Activated T-helper 17 cell treated with anti-CD3 and anti-CD28 coated beads, Interleukin-2, amount 50 U/mL, for 72 hours (primary cell): ENCODE results near the gene BAIAP3. TPM values are rescaled to one million over a fixed set of nuclear protein-coding genes. Genes with fewer than 3 reads are reported as not detected.

Experiments used
- ATAC-seq: fragments of 150-1000 bp; cut with Tn5 transposase; replicated peaks from 2 replicates; pipeline ENCODE4 v1.10.0; 2021; ENCODE audit warnings: mild to moderate bottlenecking, moderate library complexity
- H3K27ac Mint-ChIP-seq: one replicate; pipeline ENCODE4 v1.8.0; 2022; ENCODE audit warnings: mixed read lengths
- H3K27me3 Mint-ChIP-seq: one replicate; pipeline ENCODE4 v1.8.0; 2022; ENCODE audit warnings: mixed read lengths
- H3K36me3 Mint-ChIP-seq: one replicate; pipeline ENCODE4 v1.8.0; 2022; ENCODE audit warnings: low read depth, mild to moderate bottlenecking, mixed read lengths
- H3K4me1 Mint-ChIP-seq: one replicate; pipeline ENCODE4 v1.8.0; 2022; ENCODE audit warnings: mixed read lengths
- H3K4me3 Mint-ChIP-seq: one replicate; pipeline ENCODE4 v1.8.0; 2022; ENCODE audit warnings: mild to moderate bottlenecking, mixed read lengths
- H3K9me3 Mint-ChIP-seq: one replicate; pipeline ENCODE4 v1.8.0; 2022; ENCODE audit warnings: mixed read lengths
- total RNA-seq, 2 donors: library from RNA; stranded (reverse); gene quantifications; one replicate each; pipeline ENCODE4 v1.2.3, GENCODE V29; 2022

BAIAP3 gene
- total RNA-seq, 2 donors from 2014 or later: 0.71 to 2.2 TPM

DNA sequence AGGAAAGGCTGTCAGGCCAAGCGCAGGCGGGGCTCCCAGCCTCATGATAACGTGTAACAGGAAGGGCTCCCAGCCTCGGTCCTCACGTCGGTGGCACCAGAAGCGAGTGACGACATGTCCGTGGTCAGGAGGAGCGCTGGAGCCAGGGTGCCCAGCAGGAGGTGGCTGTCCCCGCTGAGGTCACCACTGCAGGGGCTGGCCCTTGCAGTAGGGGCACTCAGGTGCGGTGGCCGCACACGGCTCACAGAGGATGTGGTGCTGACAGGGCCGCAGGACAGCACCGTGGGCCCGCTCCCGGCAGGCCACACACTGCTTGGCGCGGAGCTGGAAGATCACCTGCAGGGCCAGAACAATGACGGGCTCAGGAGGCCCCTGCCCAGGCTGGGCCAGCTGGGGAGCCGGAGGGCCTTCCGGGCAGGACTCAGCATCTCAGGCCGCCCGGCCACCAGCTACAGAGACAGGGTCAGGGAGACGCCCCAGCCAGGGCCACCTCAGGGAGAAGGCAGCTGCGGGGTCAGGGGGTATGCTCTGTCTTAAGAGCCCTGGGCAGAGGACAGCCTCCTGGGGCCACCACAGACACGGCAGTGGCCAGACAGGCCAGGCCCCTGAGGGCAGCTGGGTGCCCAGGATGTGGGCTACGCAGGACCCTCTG, 32.7 kb downstream of the BAIAP3 start:
- H3K36me3 Mint-ChIP-seq: peaks cover 61% of the 10 kb centered on the region
- ATAC-seq: no peak
- H3K9me3 Mint-ChIP-seq: no peaks in the 10 kb centered on the region
- no peak overlapping the region for H3K4me3 Mint-ChIP-seq
- no peaks in the 10 kb centered on the region for H3K27me3 Mint-ChIP-seq
- H3K27ac Mint-ChIP-seq: peak overlapping the region; percentile 65
- H3K4me1 Mint-ChIP-seq: no peaks in the 10 kb centered on the region

DNA sequence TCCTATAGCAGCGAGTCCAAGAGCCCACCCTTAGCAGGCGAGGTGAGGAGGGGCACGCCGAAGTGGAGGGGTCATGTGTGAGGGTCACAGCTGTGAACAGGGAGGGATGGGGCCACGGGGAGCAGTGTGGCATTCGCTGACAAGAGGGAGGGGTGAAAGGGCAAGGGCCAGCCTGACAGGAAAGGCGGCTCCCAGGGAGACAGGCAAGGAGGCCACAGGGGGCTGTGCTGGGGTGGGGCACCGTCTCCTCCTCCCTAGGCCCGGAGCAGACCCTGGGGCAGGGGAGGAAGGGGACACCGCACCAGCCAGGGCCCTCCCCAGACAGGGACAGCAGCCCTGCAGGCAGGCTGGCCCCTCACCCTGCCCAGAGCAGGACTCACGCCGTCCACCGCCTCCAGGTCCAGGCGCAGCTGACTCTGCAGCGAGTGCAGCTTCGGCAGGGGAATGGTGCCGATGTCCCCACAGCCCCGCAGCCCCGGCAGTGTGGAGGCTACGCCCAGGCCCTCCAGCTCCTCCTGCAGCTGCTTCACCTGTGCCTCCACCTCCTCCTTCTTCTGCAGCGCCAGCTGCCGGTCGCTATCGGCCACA, 33.4 kb downstream of the BAIAP3 start:
- no peaks in the 10 kb centered on the region for H3K9me3 Mint-ChIP-seq
- H3K4me1 Mint-ChIP-seq: no peaks in the 10 kb centered on the region
- peaks cover 67% of the 10 kb centered on the region for H3K36me3 Mint-ChIP-seq
- no peak for ATAC-seq
- H3K4me3 Mint-ChIP-seq: no peak overlapping the region
- no peaks in the 10 kb centered on the region for H3K27me3 Mint-ChIP-seq
- no peak overlapping the region for H3K27ac Mint-ChIP-seq

DNA sequence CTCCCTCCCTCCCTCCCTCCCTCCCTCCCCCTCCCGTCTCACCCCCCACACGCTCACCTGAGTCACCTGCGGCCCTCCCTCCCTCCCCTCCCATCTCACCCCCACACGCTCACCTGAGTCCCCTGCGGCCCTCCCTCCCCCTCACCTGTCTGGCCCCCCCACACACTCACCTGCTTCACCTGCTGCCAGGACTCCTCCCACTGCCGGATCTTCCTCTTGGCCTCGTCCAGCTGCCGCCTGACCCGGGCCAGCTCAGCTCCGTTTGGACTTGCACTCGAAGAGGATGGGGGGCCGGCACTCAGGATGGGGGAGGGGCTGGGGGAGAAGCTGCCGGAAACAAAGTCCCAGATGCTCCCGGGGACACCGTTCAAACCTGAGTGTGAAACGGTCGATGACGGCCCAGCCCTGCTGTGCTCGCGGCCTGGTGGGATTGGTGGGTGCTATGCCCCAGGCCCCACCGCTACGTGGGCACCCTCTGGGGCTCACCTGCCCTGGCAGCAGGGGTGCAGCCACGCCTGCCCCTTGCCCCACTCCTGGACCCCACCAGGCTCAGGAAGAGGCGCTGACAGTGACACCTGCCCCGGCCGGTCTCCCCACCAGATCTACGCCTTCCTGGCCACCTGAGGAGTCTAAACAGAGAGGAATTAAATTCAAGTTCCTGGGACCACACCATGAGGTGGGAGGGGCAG, 34.2 kb downstream of the BAIAP3 start:
- H3K4me1 Mint-ChIP-seq: no peaks in the 10 kb centered on the region
- H3K4me3 Mint-ChIP-seq: no peak overlapping the region
- H3K27ac Mint-ChIP-seq: no peak overlapping the region
- ATAC-seq: no peak
- H3K27me3 Mint-ChIP-seq: no peaks in the 10 kb centered on the region
- H3K9me3 Mint-ChIP-seq: no peaks in the 10 kb centered on the region
- peaks cover 67% of the 10 kb centered on the region for H3K36me3 Mint-ChIP-seq

DNA sequence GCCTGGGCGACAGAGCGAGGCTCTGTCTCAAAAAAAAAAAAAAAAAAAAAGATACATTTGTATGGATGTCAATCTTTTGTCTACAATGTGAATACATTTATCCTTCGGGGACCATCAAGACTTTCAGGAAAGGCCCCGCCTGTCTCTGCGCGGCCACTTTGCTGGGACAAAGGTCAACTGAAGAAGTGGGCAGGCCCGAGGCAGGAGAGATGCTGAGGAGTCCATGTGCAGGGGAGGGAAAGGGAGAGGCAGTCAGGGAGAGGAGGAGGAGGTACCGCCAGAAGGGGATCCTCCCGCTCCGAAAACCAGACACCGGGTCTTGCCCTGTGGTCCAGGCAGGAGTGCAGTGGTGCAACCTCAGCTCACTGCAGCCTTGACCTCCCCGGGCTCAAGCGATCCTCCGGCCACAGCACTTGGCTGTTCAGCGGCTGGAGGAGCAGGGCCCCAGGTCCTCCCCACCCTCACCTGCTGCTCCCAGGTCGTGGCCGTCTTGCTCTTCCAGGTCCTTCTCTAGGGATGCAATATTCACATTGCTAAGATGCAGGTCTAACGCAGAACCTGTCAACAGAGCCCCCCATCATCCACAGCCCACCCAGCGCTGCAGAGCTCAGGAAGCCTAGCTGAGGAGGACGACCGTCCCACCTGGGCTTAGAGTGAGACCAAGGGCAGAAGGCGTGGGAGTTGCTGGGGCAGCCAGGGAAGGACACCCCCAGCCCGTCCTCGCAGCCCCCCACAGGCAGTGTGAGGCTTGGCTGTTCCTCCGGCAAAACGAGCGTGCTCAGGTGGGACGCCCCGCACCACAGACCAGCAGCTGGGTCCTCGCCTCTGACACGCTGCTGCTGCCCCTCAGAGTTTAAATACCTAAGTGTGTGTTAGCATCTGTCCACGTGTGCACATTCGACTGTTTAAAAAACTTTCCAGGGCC, 37.9 kb downstream of the BAIAP3 start:
- ATAC-seq: no peak
- no peaks in the 10 kb centered on the region for H3K4me1 Mint-ChIP-seq
- H3K4me3 Mint-ChIP-seq: no peak overlapping the region
- H3K27ac Mint-ChIP-seq: no peak overlapping the region
- no peaks in the 10 kb centered on the region for H3K27me3 Mint-ChIP-seq
- H3K9me3 Mint-ChIP-seq: no peaks in the 10 kb centered on the region
- H3K36me3 Mint-ChIP-seq: peaks cover 30% of the 10 kb centered on the region

DNA sequence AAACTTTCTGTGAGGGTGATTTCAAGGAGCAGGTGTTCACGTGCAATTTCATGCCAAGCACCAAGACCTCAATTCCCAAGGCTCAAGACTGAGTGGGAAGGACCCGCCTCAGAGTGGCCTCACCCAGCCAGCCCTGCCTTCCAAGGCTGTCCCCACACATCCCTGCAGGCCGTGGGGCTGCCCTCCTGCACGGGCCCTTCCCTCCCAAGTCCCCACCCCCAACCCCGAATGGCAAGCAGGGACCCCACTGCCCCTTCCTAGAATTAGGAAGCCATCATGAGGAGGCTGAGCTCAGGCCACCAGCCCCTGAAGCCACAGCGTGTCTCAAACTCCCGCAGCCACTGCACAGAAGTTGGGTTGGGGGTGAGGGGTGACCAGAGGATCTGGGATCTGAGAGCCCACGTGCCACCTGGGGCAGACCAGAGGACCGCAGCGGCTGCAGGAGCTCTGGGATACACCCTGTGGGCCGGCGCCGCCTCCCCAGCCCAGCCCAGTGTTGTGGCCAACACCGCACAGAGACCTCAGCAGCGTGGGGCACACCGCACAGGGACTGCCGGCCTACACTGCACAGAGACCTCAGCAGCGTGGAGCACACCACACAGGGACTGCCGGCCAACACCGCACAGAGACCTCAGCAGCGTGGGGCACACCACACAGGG, 39.0 kb downstream of the BAIAP3 start:
- Mint-ChIP-seq H3K9me3 (no peaks in the 10 kb centered on the region), H3K4me1 (no peaks in the 10 kb centered on the region), H3K27ac (no peak overlapping the region), H3K27me3 (no peaks in the 10 kb centered on the region), H3K4me3 (no peak overlapping the region), H3K36me3 (peaks cover 30% of the 10 kb centered on the region)
- ATAC-seq: no peak

DNA sequence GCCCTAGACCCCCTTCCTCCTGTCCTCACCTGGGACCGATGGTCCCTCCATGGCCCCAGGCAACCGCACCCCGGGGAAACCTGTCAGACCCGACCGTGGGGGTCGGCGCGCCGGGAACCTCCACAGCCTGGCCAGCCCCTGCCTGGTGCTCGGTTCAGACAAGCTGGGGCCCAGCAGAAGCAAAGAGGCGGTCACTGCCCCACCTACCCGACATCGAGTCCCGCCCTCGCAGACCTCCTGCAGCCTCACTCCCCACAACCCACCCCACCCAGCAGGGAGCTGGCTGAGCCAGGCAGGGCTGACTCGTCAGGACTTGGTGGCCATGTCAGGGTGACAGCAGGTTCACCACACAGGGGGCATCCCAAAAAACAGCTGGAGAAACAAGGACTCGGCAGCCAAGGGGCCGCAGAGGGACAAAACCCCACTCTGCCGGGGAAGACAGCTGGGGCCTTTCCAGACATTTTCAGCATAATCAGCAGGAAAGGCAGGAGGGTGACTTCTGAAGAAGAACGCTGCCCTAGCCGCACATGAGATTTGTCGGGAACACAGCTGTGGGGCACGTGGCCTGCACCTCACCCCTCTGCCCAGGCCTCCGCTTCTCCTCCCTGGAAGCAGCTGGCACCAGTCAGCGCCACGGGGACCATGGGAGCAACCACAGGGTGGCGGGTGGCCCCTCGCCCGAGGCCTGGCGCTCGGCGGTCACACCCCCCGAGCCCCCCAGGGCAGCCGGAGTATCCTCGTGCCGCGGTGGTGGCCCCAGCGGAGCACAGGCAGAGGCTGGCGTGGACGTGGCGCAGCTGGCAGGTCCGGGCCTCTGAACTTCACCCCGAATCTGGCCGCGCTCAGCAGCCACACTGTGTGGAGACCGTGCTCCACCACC, 41.2 kb downstream of the BAIAP3 start:
- Mint-ChIP-seq H3K4me3 (no peak overlapping the region), H3K27me3 (no peaks in the 10 kb centered on the region), H3K36me3 (peaks cover 38% of the 10 kb centered on the region), H3K9me3 (no peaks in the 10 kb centered on the region), H3K27ac (no peak overlapping the region), H3K4me1 (peaks cover 12% of the 10 kb centered on the region)
- ATAC-seq: no peak

DNA sequence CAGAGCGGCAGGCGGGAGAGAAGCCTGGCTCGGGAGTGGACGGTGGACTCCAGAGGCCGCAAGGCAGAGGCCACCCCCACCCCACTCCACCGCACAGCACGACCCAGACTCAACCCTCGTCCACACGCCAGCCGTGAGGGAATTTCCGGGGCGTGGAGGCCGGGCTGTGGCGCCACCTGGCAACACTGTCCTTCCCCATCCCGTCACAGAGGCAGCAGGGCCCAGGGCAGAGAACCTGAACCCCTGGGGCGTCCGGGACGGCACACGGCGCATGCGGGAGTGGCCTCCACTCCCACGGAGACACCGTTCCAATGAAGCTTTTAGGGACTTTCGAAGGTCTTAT, 41.8 kb downstream of the BAIAP3 start:
- H3K4me3 Mint-ChIP-seq: no peak overlapping the region
- H3K27ac Mint-ChIP-seq: no peak overlapping the region
- peaks cover 32% of the 10 kb centered on the region for H3K36me3 Mint-ChIP-seq
- H3K4me1 Mint-ChIP-seq: peaks cover 12% of the 10 kb centered on the region
- no peak for ATAC-seq
- no peaks in the 10 kb centered on the region for H3K9me3 Mint-ChIP-seq
- no peaks in the 10 kb centered on the region for H3K27me3 Mint-ChIP-seq

DNA sequence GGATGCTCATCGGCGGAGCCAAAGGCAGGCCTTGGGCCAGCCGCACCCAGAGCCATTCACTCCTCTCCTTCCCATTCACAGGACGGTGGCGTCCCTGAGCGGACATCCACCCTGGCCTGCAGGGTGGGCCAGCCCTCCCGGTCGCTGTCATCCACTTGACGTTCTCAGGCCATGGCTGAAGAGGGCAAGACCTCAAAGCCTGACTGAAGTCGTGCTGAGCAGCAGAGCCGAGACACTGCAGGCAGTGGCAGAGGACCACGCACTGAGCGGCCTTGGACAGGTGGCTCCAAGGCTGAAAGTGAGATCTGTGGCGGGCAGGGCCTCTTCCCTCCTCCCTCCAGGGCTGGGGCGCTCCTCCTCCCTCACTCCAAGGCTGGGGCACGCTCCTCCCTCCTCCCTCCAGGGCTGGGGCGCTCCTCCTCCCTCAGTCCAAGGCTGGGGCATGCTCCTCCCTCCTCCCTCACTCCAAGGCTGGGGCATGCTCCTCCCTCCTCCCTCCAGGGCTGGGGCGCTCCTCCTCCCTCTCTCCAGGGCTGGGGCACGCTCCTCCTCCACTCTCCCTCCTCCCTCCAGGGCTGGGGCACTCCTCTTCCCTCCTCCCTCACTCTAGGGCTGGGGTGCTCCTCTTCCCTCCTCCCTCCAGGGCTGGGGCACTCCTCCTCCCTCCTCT, 42.4 kb downstream of the BAIAP3 start:
- no peak overlapping the region for H3K27ac Mint-ChIP-seq
- H3K36me3 Mint-ChIP-seq: peaks cover 29% of the 10 kb centered on the region
- no peaks in the 10 kb centered on the region for H3K9me3 Mint-ChIP-seq
- H3K27me3 Mint-ChIP-seq: no peaks in the 10 kb centered on the region
- no peak overlapping the region for H3K4me3 Mint-ChIP-seq
- no peak for ATAC-seq
- peaks cover 12% of the 10 kb centered on the region for H3K4me1 Mint-ChIP-seq

DNA sequence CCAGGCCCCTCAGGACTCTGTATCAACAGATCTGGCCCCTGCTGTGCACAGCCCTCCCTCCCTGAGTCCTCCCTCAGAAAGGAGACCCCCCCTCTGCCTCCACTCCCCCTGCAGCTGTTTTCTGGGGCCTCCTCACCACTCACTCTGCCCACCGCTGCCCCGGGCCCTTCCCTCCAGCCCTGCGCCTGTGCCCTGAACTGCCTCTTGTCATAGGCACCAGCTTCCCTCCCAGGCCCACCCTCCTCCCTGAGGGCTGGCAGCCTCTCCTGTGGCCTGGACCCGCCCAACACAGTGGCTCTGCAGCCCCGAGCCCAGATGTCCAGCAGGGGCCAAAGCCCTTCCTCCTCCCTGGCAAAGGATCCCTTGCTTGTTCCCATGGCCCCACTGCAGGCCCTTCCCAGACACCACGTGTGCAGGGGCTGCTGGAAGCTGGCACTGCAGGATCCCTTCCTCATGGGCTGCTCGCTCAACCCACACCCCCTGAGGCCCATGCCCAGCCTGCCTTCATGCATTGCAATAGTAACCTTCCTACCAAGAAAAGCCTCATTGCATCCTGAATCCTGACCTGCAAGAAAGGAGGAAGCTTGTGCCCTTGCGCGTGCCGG, 44.1 kb downstream of the BAIAP3 start:
- peak overlapping the region; percentile 89 for H3K27ac Mint-ChIP-seq
- no peak for ATAC-seq
- H3K4me1 Mint-ChIP-seq: peaks cover 12% of the 10 kb centered on the region
- H3K4me3 Mint-ChIP-seq: peak overlapping the region; percentile 90
- no peaks in the 10 kb centered on the region for H3K27me3 Mint-ChIP-seq
- H3K9me3 Mint-ChIP-seq: no peaks in the 10 kb centered on the region
- peaks cover 22% of the 10 kb centered on the region for H3K36me3 Mint-ChIP-seq

DNA sequence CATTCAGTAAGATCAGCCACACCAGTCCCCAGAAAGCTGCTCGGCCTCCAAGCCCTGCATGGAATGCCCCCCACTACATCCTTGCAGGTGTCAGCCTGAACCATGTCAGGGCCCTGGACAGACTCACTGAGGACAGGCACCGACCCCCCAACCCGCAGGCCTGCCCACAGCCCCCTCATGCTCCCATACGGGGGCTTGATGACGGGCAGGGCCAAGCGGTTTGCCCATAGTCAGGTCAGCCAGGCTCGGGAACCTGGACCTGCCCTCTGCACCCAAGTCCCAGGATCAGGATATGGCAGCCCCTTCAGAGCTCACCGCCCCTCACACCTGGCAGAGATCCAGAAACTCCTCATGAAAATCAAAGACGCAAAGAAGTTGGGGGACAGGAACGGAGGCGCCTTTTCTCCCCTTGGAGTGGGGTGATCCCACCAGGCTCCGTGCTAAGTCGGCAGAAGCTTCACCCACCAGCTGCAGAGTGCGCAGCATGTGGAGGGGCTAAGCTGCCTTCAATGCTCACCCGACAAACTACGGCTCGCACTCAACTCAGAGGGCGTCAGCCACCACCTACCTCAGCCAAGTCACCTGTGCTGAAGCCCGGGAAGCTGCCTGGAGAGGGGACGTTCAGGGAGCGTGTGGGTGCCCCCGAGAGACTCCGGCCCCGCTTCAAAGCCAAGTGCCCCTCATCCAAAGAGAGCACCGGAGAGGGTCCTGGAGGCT, 44.8 kb downstream of the BAIAP3 start:
- peaks cover 12% of the 10 kb centered on the region for H3K4me1 Mint-ChIP-seq
- H3K27me3 Mint-ChIP-seq: no peaks in the 10 kb centered on the region
- H3K36me3 Mint-ChIP-seq: peaks cover 22% of the 10 kb centered on the region
- H3K27ac Mint-ChIP-seq: peak overlapping the region; percentile 89
- H3K9me3 Mint-ChIP-seq: no peaks in the 10 kb centered on the region
- H3K4me3 Mint-ChIP-seq: peak overlapping the region; percentile 90
- no peak for ATAC-seq

DNA sequence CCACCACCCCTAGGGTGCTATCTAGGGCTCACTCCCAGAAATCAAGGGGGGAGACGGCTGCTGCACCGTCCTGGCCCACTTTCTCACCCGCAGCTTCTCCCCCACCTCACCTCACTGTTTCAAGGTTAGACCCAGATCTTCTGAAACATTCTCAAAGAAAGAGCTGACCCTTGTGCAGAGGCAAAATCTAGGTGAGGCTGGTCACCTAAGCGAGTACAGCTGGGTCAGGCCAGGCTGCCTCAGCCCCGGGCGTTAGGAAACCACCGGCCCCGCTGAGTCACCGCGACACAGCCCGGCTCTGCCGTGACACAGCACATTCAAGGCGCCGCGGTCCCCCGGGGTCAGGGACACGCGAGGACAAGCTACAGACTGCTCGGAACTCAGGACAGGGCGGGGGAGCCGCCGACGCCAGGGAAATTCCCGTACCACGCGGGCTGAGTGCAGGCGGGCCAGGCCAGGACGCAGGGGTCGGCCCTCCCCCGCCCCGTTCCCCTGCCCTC, 45.4 kb downstream of the BAIAP3 start:
- Mint-ChIP-seq H3K9me3 (no peaks in the 10 kb centered on the region), H3K36me3 (peaks cover 22% of the 10 kb centered on the region), H3K27me3 (no peaks in the 10 kb centered on the region), H3K27ac (peak overlapping the region; percentile 89), H3K4me3 (peak overlapping the region; percentile 90), H3K4me1 (peaks cover 12% of the 10 kb centered on the region)
- ATAC-seq: peak; percentile 87
